Omental fat pad (tissue), 4 donors: ENCODE data around the gene ITSN1. TPM values are rescaled to one million over a fixed set of nuclear protein-coding genes. Genes with fewer than 3 reads are reported as not detected.
"Not testable (repeated sequence)": the region's sequence is repeated elsewhere in the genome, so short reads cannot be mapped to it uniquely, and the experiment has no call there.

Source experiments
- ATAC-seq: fragments of 150-250 bp; one replicate; pipeline ENCODE4 v1.9.1; 2016; ENCODE audit warnings: mild to moderate bottlenecking, moderate library complexity; ENCODE audit not compliant: low FRiP score
- DNase-seq: peaks from one replicate; pipeline ENCODE4 v3.0.0-alpha.2; 2019; ENCODE audit warnings: low spot score
- total RNA-seq, 4 donors: library from RNA; depleted of rRNA; stranded (reverse); fragments of >200 nt; gene quantifications; one replicate each; pipeline ENCODE4 v1.1.0, GENCODE V29; 2016
- TF ChIP-seq, protein P1 (sequence below), 3 donors: fragments of 450-650 bp; IDR thresholded peaks; one replicate each; pipeline ENCODE4 v1.5.1; 2016 to 2017; ENCODE audit warnings: antibody characterized with exemption in 3 of 3, mild to moderate bottlenecking in 3 of 3, moderate library complexity in 2 of 3

ITSN1 gene
- total RNA-seq, 4 donors from 2014 or later: 71.4 to 248 (median 151) TPM

DNA sequence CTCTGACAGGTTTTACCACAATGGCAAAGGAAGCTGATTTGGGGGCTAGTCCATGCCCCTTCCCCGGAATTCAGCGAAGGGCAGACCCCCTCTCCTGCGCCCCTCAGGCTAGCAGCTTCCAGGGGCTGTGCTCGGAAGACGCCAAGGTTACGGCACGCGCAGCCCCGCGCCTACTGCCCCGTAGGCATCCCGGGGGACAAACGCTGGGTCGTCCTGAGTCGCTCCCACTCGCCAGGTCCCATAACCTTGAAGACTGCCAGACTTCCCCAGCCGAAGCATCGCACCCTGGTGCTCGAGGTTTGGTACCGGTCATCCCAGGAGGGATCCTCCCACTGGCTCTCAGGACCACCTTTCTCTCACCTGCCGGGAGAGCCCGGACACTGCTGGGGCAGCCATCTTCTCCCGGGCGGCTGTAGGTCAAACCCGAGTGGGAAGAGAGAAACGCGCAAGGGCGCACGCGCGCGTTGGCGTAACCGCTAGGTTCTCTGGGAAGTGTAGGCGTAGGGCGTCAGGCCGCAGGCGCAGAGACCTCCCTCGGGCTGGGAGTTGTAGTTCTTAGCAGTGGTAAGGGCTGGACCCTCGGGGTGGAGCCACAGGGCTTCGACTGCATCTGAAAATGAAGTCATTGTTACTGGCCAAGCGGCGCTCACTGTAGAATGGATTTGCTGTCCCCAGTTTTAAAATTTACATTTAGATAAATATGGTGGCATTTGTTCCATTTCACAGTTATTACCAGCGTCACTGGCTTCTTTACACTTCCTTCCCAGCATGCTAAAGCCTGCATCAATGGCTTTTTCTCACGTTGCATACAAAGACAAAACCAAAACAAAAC lies 273.3 kb downstream of the ITSN1 start, which contains the start of gene ATP5PO:
Gene ATP5PO, minus strand, starts transcription at position 437 of the 832 bp plus-strand sequence. Its CDS starts 41 bp downstream, at position 396.
- ATAC-seq (peak; percentile 100), DNase-seq (peak; percentile 87)
- TF ChIP-seq, protein P1, sequence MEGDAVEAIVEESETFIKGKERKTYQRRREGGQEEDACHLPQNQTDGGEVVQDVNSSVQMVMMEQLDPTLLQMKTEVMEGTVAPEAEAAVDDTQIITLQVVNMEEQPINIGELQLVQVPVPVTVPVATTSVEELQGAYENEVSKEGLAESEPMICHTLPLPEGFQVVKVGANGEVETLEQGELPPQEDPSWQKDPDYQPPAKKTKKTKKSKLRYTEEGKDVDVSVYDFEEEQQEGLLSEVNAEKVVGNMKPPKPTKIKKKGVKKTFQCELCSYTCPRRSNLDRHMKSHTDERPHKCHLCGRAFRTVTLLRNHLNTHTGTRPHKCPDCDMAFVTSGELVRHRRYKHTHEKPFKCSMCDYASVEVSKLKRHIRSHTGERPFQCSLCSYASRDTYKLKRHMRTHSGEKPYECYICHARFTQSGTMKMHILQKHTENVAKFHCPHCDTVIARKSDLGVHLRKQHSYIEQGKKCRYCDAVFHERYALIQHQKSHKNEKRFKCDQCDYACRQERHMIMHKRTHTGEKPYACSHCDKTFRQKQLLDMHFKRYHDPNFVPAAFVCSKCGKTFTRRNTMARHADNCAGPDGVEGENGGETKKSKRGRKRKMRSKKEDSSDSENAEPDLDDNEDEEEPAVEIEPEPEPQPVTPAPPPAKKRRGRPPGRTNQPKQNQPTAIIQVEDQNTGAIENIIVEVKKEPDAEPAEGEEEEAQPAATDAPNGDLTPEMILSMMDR (IDR thresholded peaks at IDR 0.05): no peak

DNA sequence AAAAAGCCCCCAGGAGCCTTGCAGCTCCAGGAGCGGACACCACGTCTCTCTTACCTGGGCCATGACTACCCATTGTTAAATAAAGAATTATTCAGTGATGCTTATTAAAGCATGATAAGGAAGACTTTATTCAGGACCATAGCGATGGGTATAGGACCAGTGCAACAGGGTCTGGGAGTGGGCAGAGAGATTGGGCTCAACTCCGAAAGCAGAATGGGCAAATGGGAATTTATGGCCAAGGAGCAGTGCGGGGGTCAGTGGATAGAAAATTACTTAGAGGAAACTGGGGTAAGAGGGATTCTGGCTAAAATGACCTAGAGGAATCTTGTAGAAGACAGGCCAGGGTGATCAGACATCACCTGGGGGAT lies 273.9 kb downstream of the ITSN1 start:
- TF ChIP-seq, protein P1 (IDR thresholded peaks at IDR 0.05): no peak
- DNase-seq: no peak
- ATAC-seq: no peak

DNA sequence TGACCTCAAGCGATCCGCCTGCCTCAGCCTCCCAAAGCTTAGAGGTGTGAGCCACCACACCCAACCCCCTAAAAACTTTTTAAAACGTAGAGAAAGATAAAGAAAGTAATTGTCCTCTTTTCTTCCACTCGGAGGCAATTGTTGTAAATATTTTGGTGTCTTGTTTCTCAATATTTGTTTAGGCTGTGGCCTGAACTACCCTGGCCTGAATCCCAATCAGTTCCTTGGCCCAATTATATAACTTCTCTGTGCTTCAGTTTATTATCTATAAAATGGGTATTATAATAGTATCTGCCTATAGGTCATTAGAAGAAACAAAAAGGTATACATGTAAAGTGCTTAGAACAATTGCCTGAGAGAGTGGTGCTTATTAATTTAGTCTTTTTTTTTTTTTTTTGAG lies 275.1 kb downstream of the ITSN1 start:
- ATAC-seq (no peak), DNase-seq (no peak)
- TF ChIP-seq, protein P1 (IDR thresholded peaks at IDR 0.05): no peak

DNA sequence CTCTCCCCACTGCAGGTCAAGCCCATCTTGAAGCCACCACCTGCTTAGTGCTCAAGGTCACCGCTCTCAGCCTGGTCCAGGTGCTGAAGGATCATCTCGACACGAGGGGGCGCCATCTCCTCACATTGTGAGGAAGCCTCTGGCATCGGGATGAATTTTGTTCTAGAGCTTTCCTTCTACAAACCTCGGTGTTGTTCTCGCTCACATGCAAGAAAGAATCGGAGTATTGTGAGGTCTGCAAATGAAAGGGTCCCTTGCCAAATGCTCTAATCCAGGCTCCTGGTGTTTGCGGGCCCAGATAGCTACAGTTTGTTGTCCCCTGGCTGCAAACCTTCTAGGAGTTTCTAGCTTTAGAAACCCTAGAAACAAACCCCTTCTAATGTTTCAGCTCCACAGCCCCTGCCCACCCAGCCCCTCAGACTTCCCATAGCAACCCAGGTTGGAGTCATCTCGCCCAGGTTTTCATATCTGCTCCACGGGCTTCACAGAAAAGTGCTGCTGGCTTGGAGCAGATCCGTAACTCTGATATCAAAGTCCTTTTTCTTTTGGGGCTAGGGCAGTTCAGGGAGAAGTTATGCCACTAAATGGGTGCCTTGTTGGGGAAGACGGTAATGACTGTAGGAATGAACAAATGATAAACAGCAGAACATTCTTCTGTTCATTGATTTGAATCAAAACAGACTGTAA lies 281.9 kb downstream of the ITSN1 start:
- DNase-seq (peak; percentile 96), ATAC-seq (peak; percentile 75)
- TF ChIP-seq, protein P1 (IDR thresholded peaks at IDR 0.05): peak in 2 of 3 donors; percentile 63 to 67

DNA sequence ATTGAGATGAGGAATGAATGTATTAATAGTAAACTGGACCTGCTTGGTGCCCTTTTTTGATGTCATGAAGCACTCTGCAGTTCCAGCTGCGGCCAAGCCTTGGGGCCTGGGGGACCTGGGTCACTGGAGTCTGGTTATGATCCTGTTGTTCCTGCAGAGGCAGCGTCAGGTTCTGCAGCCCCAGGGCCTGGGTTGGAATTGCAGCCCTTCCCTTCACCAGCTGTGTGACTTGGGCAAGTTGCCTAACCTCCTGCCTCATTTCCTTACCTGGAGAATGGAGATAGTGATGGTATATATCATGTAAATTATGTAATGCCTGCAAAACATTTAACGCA lies 282.4 kb downstream of the ITSN1 start:
- DNase-seq (no peak), ATAC-seq (no peak)
- TF ChIP-seq, protein P1 (IDR thresholded peaks at IDR 0.05): no peak

DNA sequence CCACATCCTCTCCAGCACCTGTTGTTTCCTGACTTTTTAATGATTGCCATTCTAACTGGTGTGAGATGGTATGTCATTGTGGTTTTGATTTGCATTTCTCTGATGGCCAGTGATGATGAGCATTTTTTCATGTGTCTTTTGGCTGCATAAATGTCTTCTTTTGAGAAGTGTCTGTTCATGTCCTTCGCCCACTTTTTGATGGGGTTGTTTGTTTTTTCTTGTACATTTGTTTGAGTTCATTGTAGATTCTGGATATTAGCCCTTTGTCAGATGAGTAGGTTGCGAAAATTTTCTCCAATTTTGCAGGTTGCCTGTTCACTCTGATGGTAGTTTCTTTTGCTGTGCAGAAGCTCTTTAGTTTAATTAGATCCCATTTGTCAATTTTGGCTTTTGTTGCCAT lies 283.9 kb downstream of the ITSN1 start:
- not testable (repeated sequence) for ATAC-seq

DNA sequence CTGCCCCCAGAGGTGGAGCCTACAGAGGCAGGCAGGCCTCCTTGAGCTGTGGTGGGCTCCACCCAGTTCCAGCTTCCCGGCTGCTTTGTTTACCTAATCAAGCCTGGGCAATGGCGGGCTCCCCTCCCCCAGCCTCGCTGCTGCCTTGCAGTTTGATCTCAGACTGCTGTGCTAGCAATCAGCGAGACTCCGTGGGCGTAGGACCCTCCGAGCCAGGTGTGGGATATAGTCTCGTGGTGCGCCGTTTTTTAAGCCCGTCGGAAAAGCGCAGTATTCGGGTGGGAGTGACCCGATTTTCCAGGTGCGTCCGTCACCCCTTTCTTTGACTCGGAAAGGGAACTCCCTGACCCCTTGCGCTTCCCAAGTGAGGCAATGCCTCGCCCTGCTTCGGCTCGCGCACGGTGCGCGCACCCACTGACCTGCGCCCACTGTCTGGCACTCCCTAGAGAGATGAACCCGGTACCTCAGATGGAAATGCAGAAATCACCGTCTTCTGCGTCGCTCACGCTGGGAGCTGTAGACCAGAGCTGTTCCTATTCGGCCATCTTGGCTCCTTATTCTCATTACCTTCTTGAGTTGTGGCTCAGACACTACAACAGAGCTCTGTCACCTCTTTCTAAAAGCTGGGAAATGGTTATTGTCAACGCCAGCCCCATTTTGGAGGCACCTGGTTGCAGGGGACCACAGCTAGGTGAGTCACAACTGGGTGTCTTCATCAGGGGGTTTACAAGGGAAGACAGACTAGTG lies 288.9 kb downstream of the ITSN1 start:
- ATAC-seq, DNase-seq: not testable (repeated sequence)

More for the DNA sequence above, 283.9 kb downstream of the ITSN1 start:
- DNase-seq: not testable (repeated sequence)
